Activated naive CD4-positive, alpha-beta T cell treated with anti-CD3 and anti-CD28 coated beads, Interleukin-2, amount 50 U/mL, for 72 hours (primary cell): ENCODE results near the gene JARID2. TPM values are rescaled to one million over a fixed set of nuclear protein-coding genes. Genes with fewer than 3 reads are reported as not detected.

Experiments used
- ATAC-seq, 2 donors: fragments of 150-1000 bp; cut with Tn5 transposase; 2 replicates each; pipeline ENCODE4 v1.10.0; 2021; ENCODE audit warnings: mild to moderate bottlenecking in 2 of 2, moderate library complexity in 2 of 2
- DNase-seq, 2 donors: peaks; one replicate each; pipeline ENCODE4 v3.0.0; 2021 to 2022; ENCODE audit warnings: low spot score in 2 of 2
- H3K27ac Mint-ChIP-seq, 2 donors: one replicate each; pipeline ENCODE4 v1.8.0; 2022; ENCODE audit warnings: mild to moderate bottlenecking in 2 of 2, mixed read lengths in 2 of 2
- H3K36me3 Mint-ChIP-seq, 2 donors: one replicate each; pipeline ENCODE4 v1.8.0; 2022; ENCODE audit warnings: mixed read lengths in 2 of 2
- H3K9me3 Mint-ChIP-seq, 2 donors: one replicate each; pipeline ENCODE4 v1.8.0; 2022; ENCODE audit warnings: mixed read lengths in 2 of 2
- total RNA-seq, 2 donors: library from RNA; stranded (reverse); gene quantifications; one replicate each; pipeline ENCODE4 v1.2.3, GENCODE V29; 2022

The JARID2 gene
- total RNA-seq, 2 donors from 2014 or later, result 35.3 to 36.3 TPM

GRCh38 chr6:15326067-15326614 lies 80.3 kb downstream of the JARID2 start:
- H3K36me3 Mint-ChIP-seq, result peaks cover 0 to 18% of the 10 kb centered on the region in 2 donors
- no peak for ATAC-seq
- H3K9me3 Mint-ChIP-seq, result no peaks in the 10 kb centered on the region
- no peak for DNase-seq
- H3K27ac Mint-ChIP-seq, result peak overlapping the region; percentile 30 to 81

GRCh38 chr6:15327271-15327670 lies 81.4 kb downstream of the JARID2 start:
- no peaks in the 10 kb centered on the region for H3K9me3 Mint-ChIP-seq
- DNase-seq (peak in 1 of 2 donors; percentile 28), ATAC-seq (peak; percentile 47 to 68)
- peaks cover 0 to 18% of the 10 kb centered on the region in 2 donors for H3K36me3 Mint-ChIP-seq
- H3K27ac Mint-ChIP-seq, result peak overlapping the region; percentile 30 to 81

- ATAC-seq, result peak in 1 of 2 donors; percentile 36
- no peak for DNase-seq
- Mint-ChIP-seq H3K9me3 (no peaks in the 10 kb centered on the region), H3K36me3 (peaks cover 0 to 12% of the 10 kb centered on the region in 2 donors), H3K27ac (peak overlapping the region; percentile 40 to 65)
These were observed 83.4 kb downstream of the JARID2 start for GRCh38 chr6:15329197-15329671.

- peak; percentile 16 to 56 for ATAC-seq
- peaks cover 0 to 7% of the 10 kb centered on the region in 2 donors for H3K36me3 Mint-ChIP-seq
These were observed 84.5 kb downstream of the JARID2 start for GRCh38 chr6:15330174-15330944.

GRCh38 chr6:15331143-15331542 lies 85.3 kb downstream of the JARID2 start:
- peaks cover 0 to 11% of the 10 kb centered on the region in 2 donors for H3K36me3 Mint-ChIP-seq
- no peak for DNase-seq
- H3K27ac Mint-ChIP-seq, result peak overlapping the region; percentile 40 to 89
- H3K9me3 Mint-ChIP-seq, result no peaks in the 10 kb centered on the region
- ATAC-seq, result peak in 1 of 2 donors; percentile 42

More at GRCh38 chr6:15330174-15330944, 84.5 kb downstream of the JARID2 start:
- Mint-ChIP-seq H3K9me3 (no peaks in the 10 kb centered on the region), H3K27ac (peak overlapping the region; percentile 40 to 89)
- no peak for DNase-seq

GRCh38 chr6:15331629-15332251 lies 85.9 kb downstream of the JARID2 start:
- peaks cover 0 to 11% of the 10 kb centered on the region in 2 donors for H3K36me3 Mint-ChIP-seq
- H3K9me3 Mint-ChIP-seq, result no peaks in the 10 kb centered on the region
- ATAC-seq (no peak), DNase-seq (no peak)
- H3K27ac Mint-ChIP-seq, result peak overlapping the region in 1 of 2 donors; percentile 40

GRCh38 chr6:15332446-15332845 lies 86.6 kb downstream of the JARID2 start:
- no peak overlapping the region for H3K27ac Mint-ChIP-seq
- H3K36me3 Mint-ChIP-seq, result peaks cover 0 to 11% of the 10 kb centered on the region in 2 donors
- no peak for ATAC-seq
- no peaks in the 10 kb centered on the region for H3K9me3 Mint-ChIP-seq
- DNase-seq, result no peak

GRCh38 chr6:15335385-15335784 lies 89.5 kb downstream of the JARID2 start:
- Mint-ChIP-seq H3K27ac (peak overlapping the region in 1 of 2 donors; percentile 53), H3K9me3 (no peaks in the 10 kb centered on the region), H3K36me3 (peaks cover 0 to 11% of the 10 kb centered on the region in 2 donors)
- no peak for DNase-seq
- ATAC-seq, result no peak

- peaks cover 0 to 11% of the 10 kb centered on the region in 2 donors for H3K36me3 Mint-ChIP-seq
- DNase-seq (no peak), ATAC-seq (no peak)
- H3K9me3 Mint-ChIP-seq, result no peaks in the 10 kb centered on the region
- peak overlapping the region in 1 of 2 donors; percentile 53 for H3K27ac Mint-ChIP-seq
These were observed 90.0 kb downstream of the JARID2 start for GRCh38 chr6:15335916-15336315.

- no peak for ATAC-seq
- Mint-ChIP-seq H3K27ac (peak overlapping the region; percentile 70 to 75), H3K9me3 (no peaks in the 10 kb centered on the region), H3K36me3 (peaks cover 0 to 11% of the 10 kb centered on the region in 2 donors)
- DNase-seq, result no peak
These were observed 91.2 kb downstream of the JARID2 start for GRCh38 chr6:15336900-15337560.

- H3K27ac Mint-ChIP-seq, result peak overlapping the region in 1 of 2 donors; percentile 75
These were observed 91.7 kb downstream of the JARID2 start for GRCh38 chr6:15337582-15337981.

GRCh38 chr6:15338476-15338875 lies 92.6 kb downstream of the JARID2 start:
- ATAC-seq, result no peak
- Mint-ChIP-seq H3K27ac (no peak overlapping the region), H3K9me3 (no peaks in the 10 kb centered on the region), H3K36me3 (peaks cover 0 to 11% of the 10 kb centered on the region in 2 donors)
- no peak for DNase-seq

More at GRCh38 chr6:15337582-15337981, 91.7 kb downstream of the JARID2 start:
- Mint-ChIP-seq H3K36me3 (peaks cover 0 to 11% of the 10 kb centered on the region in 2 donors), H3K9me3 (no peaks in the 10 kb centered on the region)
- no peak for ATAC-seq
- DNase-seq, result no peak

GRCh38 chr6:15339081-15339480 lies 93.2 kb downstream of the JARID2 start:
- no peak overlapping the region for H3K27ac Mint-ChIP-seq
- no peak for ATAC-seq
- no peaks in the 10 kb centered on the region for H3K9me3 Mint-ChIP-seq
- DNase-seq, result no peak
- H3K36me3 Mint-ChIP-seq, result peaks cover 0 to 11% of the 10 kb centered on the region in 2 donors

GRCh38 chr6:15340105-15340601 lies 94.3 kb downstream of the JARID2 start:
- no peak for DNase-seq
- Mint-ChIP-seq H3K36me3 (peaks cover 0 to 7% of the 10 kb centered on the region in 2 donors), H3K27ac (peak overlapping the region in 1 of 2 donors; percentile 56), H3K9me3 (no peaks in the 10 kb centered on the region)
- peak in 1 of 2 donors; percentile 13 for ATAC-seq

GRCh38 chr6:15340775-15341174 lies 94.9 kb downstream of the JARID2 start:
- Mint-ChIP-seq H3K9me3 (no peaks in the 10 kb centered on the region), H3K27ac (peak overlapping the region in 1 of 2 donors; percentile 56), H3K36me3 (peaks cover 0 to 1% of the 10 kb centered on the region in 2 donors)
- no peak for DNase-seq
- peak in 1 of 2 donors; percentile 81 for ATAC-seq

GRCh38 chr6:15341311-15342001 lies 95.6 kb downstream of the JARID2 start:
- Mint-ChIP-seq H3K27ac (peak overlapping the region in 1 of 2 donors; percentile 68), H3K36me3 (no peaks in the 10 kb centered on the region), H3K9me3 (no peaks in the 10 kb centered on the region)
- peak in 1 of 2 donors; percentile 36 for ATAC-seq
- DNase-seq, result no peak
